OCI-LY1 (cell line): Measurements from ENCODE around the gene MEIOB.

Experiments used
- H2AFZ ChIP-seq: fragments of 200-600 bp; sonication (generic), shearing (Covaris generic); 2 replicates; pipeline ENCODE4 v1.6.0; 2014; ENCODE audit warnings: antibody characterized with exemption, mild to moderate bottlenecking, low read length
- H3F3A ChIP-seq: fragments of 200-600 bp; sonication (generic), shearing (Covaris generic); 2 replicates; pipeline ENCODE4 v1.6.0; 2014; ENCODE audit warnings: mild to moderate bottlenecking, antibody characterized with exemption, low read length, moderate library complexity; ENCODE audit not compliant: insufficient read depth
- H3K27ac ChIP-seq: fragments of 200-600 bp; sonication (generic); 2 replicates; pipeline ENCODE4 v1.5.1; 2014; ENCODE audit warnings: low read length, mixed run types, mild to moderate bottlenecking, low read depth; ENCODE audit not compliant: poor library complexity, severe bottlenecking
- H3K27me3 ChIP-seq: fragments of 200-600 bp; sonication (generic); 2 replicates; pipeline ENCODE4 v1.6.0; 2014; ENCODE audit warnings: antibody characterized with exemption, mild to moderate bottlenecking, low read length, moderate library complexity; ENCODE audit not compliant: insufficient read depth
- H3K36me3 ChIP-seq: fragments of 200-600 bp; sonication (generic); 2 replicates; pipeline ENCODE4 v1.6.1; 2014; ENCODE audit warnings: mild to moderate bottlenecking, antibody characterized with exemption, low read length, moderate library complexity, mixed read lengths; ENCODE audit not compliant: insufficient read depth
- H3K4me1 ChIP-seq: fragments of 200-600 bp; sonication (generic); 2 replicates; pipeline ENCODE4 v1.5.1; 2014; ENCODE audit warnings: mild to moderate bottlenecking, low read length, moderate library complexity; ENCODE audit not compliant: insufficient read depth, severe bottlenecking
- H3K4me2 ChIP-seq: fragments of 200-600 bp; sonication (generic), shearing (Covaris generic); 2 replicates; pipeline ENCODE4 v1.6.1; 2014; ENCODE audit warnings: low read length
- H3K4me3 ChIP-seq: fragments of 200-600 bp; sonication (generic); 2 replicates; pipeline ENCODE4 v1.5.1; 2014; ENCODE audit warnings: low read length, low read depth, mild to moderate bottlenecking, mixed read lengths; ENCODE audit not compliant: poor library complexity, severe bottlenecking
- H3K79me2 ChIP-seq: fragments of 200-600 bp; shearing (Covaris generic); 2 replicates; pipeline ENCODE4 v1.6.1; 2016; ENCODE audit warnings: mixed run types, low read length, mixed read lengths; ENCODE audit not compliant: insufficient read depth
- H3K9ac ChIP-seq: fragments of 200-600 bp; sonication (generic), shearing (Covaris generic); 2 replicates; pipeline ENCODE4 v1.6.1; 2014; ENCODE audit warnings: mild to moderate bottlenecking, low read length, mixed read lengths
- H3K9me2 ChIP-seq: fragments of 200-600 bp; sonication (generic), shearing (Covaris generic); 2 replicates; pipeline ENCODE4 v1.6.1; 2014; ENCODE audit warnings: low read depth, mild to moderate bottlenecking, low read length, mixed read lengths
- H3K9me3 ChIP-seq: fragments of 200-600 bp; shearing (Covaris generic); 2 replicates; pipeline ENCODE4 v1.6.1; 2014; ENCODE audit warnings: low read length, mixed read lengths
- H4K20me1 ChIP-seq: fragments of 200-600 bp; sonication (generic), shearing (Covaris generic); 2 replicates; pipeline ENCODE4 v1.6.0; 2016; ENCODE audit warnings: mild to moderate bottlenecking, low read length; ENCODE audit not compliant: insufficient read depth
- EZH2 ChIP-seq: fragments of 200-600 bp; sonication (generic), shearing (Covaris generic); IDR thresholded peaks from 2 replicates; pipeline ENCODE4 v1.8.0; 2017; ENCODE audit warnings: borderline replicate concordance, mixed run types, mild to moderate bottlenecking, antibody characterized with exemption, low read length, moderate library complexity, mixed read lengths
- TF ChIP-seq, protein P1 (sequence below): fragments of 200-600 bp; sonication (generic), shearing (Covaris generic); IDR thresholded peaks from 2 replicates; pipeline ENCODE4 v1.5.1; 2017; ENCODE audit warnings: mild to moderate bottlenecking, antibody characterized with exemption, low read length, moderate library complexity, mixed read lengths

The MEIOB gene

DNA sequence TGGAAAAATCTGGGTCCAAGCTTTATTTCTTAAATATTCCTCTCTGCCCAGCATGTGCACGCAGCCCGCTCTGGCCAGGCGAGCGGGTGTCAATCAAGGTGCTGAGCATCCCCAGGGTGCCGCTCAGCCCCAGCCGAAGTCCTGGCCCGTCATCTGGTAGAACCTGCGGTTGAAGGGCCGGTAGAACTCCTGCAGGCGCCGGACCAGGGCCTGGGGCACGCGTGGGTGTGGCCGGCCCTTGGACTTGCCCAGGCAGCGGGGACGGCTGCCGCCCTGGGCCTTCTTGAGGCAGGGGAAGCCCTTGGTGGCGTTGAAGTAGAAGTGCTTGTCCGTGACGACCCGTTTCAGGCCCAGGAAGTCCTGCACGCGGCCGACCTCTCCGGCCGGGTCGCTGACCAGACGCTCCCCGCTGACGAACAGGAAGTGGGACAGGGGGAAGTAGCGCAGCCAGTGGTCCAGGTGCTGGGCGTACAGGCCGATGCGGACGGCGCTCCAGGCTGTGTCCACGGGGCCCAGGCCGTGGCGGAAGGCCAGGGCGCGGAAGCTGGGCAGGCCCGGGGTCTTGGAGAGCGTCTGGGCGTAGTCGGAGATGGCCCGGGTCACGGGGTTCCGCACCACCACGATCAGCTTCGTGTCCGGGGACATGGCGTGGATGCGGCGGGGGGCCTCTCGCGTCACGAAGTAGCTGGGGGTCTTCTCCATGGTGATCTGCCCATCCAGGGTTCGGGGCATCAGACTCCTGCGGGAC is 39.7 kb upstream of the MEIOB start:
- Histone ChIP-seq H3K36me3 (no peaks in the 10 kb centered on the region), H3K4me1 (no peaks in the 10 kb centered on the region), H3K27me3 (peaks cover 3% of the 10 kb centered on the region; the same call in 1 of the 2 replicates), H3K27ac (no peak overlapping the region), H3K4me2 (no peak overlapping the region), H4K20me1 (no peaks in the 10 kb centered on the region), H3K9ac (no peak overlapping the region), H3K79me2 (no peaks in the 10 kb centered on the region), H2AFZ (no peak overlapping the region), H3K9me3 (no peaks in the 10 kb centered on the region), H3K4me3 (no peak overlapping the region), H3F3A (no peaks in the 10 kb centered on the region), H3K9me2 (no peaks in the 10 kb centered on the region)
- TF ChIP-seq, protein P1, sequence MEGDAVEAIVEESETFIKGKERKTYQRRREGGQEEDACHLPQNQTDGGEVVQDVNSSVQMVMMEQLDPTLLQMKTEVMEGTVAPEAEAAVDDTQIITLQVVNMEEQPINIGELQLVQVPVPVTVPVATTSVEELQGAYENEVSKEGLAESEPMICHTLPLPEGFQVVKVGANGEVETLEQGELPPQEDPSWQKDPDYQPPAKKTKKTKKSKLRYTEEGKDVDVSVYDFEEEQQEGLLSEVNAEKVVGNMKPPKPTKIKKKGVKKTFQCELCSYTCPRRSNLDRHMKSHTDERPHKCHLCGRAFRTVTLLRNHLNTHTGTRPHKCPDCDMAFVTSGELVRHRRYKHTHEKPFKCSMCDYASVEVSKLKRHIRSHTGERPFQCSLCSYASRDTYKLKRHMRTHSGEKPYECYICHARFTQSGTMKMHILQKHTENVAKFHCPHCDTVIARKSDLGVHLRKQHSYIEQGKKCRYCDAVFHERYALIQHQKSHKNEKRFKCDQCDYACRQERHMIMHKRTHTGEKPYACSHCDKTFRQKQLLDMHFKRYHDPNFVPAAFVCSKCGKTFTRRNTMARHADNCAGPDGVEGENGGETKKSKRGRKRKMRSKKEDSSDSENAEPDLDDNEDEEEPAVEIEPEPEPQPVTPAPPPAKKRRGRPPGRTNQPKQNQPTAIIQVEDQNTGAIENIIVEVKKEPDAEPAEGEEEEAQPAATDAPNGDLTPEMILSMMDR = no peak
- no peak for TF ChIP-seq EZH2

DNA sequence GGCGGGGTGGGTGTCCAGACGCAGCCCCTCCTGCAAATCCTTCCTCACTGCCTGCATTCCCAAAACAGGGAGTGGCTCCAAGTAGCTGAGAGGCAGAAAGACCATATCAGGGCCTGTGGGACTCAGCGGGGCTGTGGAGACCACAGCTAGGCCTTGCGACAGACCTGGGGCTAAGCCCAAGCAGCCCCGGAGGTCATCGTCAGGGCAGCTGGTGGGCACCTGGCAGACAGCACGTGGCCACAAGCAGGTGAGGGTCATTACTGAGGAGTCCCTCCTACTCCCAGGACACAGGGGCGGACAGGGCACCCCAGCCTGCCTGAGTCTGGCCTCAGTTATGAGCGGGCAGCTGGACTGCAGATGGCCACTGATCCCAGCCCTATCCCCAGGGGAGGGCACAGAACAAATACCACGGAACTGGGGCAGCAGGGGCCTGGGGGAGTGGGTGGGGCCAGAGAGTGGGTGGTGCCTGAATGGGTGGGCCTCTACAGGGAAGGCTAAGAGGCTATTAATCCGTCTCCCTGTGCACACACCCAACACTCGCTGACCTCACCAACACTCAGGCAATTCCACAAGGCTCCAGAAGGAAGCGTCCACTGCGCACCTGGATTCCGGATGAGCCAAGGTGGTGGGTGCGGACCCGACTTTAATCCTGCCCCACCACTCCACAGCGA is 37.7 kb upstream of the MEIOB start:
- TF ChIP-seq EZH2 = no peak
- TF ChIP-seq, protein P1 = no peak
- no peak overlapping the region for H3K9ac ChIP-seq
- no peaks in the 10 kb centered on the region for H3K4me1 ChIP-seq
- H3K9me2 ChIP-seq = no peaks in the 10 kb centered on the region
- H3K36me3 ChIP-seq = no peaks in the 10 kb centered on the region
- no peak overlapping the region for H3K4me2 ChIP-seq
- no peak overlapping the region for H3K4me3 ChIP-seq
- no peaks in the 10 kb centered on the region for H3F3A ChIP-seq
- H3K9me3 ChIP-seq = no peaks in the 10 kb centered on the region
- no peaks in the 10 kb centered on the region; the same call in 1 of the 2 replicates for H3K27me3 ChIP-seq
- H3K79me2 ChIP-seq = no peaks in the 10 kb centered on the region
- H4K20me1 ChIP-seq = no peaks in the 10 kb centered on the region
- no peak overlapping the region for H2AFZ ChIP-seq
- no peak overlapping the region for H3K27ac ChIP-seq

DNA sequence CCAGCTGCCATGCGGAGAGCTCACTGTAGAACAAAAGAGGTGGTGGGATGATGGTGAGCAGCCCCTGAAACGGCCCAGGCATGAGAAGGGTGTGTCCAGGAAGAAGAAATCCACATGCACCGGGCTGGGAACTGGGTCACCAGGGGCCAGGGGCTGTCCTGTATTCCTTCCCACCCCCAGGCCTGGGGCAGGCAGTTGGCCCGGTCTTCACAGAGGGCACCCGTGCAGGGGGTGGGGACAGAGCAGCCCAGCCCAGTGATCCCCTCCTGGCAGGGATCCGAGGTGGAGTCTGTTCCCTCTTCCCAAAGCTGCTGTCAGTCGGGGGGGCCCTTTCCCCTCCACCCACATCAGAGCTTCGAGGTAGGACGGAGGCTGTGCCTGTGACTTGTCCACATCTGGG is 37.0 kb upstream of the MEIOB start:
- Histone ChIP-seq H2AFZ (no peak overlapping the region), H3K36me3 (no peaks in the 10 kb centered on the region), H3K9ac (no peak overlapping the region), H3K4me1 (no peaks in the 10 kb centered on the region), H3K27me3 (no peaks in the 10 kb centered on the region; the same call in 1 of the 2 replicates), H3K4me3 (no peak overlapping the region), H4K20me1 (no peaks in the 10 kb centered on the region), H3K4me2 (no peak overlapping the region), H3K9me2 (no peaks in the 10 kb centered on the region), H3K79me2 (no peaks in the 10 kb centered on the region), H3K27ac (no peak overlapping the region), H3K9me3 (no peaks in the 10 kb centered on the region), H3F3A (no peaks in the 10 kb centered on the region)
- TF ChIP-seq, protein P1 = no peak
- TF ChIP-seq EZH2 = no peak
